Esophagus muscularis mucosa (tissue), 3 donors: ENCODE results near the gene NDUFA12.

Source experiments
- POLR2A ChIP-seq: fragments of 450-650 bp; IDR thresholded peaks from one replicate; pipeline ENCODE4 v1.6.1; 2017; ENCODE audit warnings: antibody characterized with exemption, moderate library complexity, mild to moderate bottlenecking, low read depth
- POLR2AphosphoS5 ChIP-seq, 2 donors: sonication (generic); formaldehyde crosslinking; IDR thresholded peaks; one replicate each; pipeline ENCODE4 v1.6.1; 2017; ENCODE audit warnings: antibody characterized with exemption in 2 of 2
- TF ChIP-seq, protein P1 (sequence below), 3 experiments: fragments of 200-600 bp in 2 of 3; fragments of 450-650 bp in 1 of 3; sonication (generic) in 2 of 3; IDR thresholded peaks; one replicate each; pipeline ENCODE4 v1.5.1; 2017 to 2019; ENCODE audit warnings: antibody characterized with exemption in 3 of 3, mild to moderate bottlenecking in 2 of 3, moderate library complexity in 1 of 3

- TF ChIP-seq POLR2A: no peak
- TF ChIP-seq, protein P1, sequence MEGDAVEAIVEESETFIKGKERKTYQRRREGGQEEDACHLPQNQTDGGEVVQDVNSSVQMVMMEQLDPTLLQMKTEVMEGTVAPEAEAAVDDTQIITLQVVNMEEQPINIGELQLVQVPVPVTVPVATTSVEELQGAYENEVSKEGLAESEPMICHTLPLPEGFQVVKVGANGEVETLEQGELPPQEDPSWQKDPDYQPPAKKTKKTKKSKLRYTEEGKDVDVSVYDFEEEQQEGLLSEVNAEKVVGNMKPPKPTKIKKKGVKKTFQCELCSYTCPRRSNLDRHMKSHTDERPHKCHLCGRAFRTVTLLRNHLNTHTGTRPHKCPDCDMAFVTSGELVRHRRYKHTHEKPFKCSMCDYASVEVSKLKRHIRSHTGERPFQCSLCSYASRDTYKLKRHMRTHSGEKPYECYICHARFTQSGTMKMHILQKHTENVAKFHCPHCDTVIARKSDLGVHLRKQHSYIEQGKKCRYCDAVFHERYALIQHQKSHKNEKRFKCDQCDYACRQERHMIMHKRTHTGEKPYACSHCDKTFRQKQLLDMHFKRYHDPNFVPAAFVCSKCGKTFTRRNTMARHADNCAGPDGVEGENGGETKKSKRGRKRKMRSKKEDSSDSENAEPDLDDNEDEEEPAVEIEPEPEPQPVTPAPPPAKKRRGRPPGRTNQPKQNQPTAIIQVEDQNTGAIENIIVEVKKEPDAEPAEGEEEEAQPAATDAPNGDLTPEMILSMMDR (IDR thresholded peaks at IDR 0.05): no peak
- no peak for TF ChIP-seq POLR2AphosphoS5 (IDR thresholded peaks at IDR 0.05)
Observed at GRCh38 chr12:94963649-94964048, 39.8 kb downstream of the NDUFA12 start.
